H1 (cell line): ENCODE results near the gene PSORS1C2. TPM values are rescaled to one million over a fixed set of nuclear protein-coding genes. Genes with fewer than 3 reads are reported as not detected.

Source experiments
- ATF2 ChIP-seq: IDR thresholded peaks from 2 replicates; pipeline ENCODE4 v1.6.1; 2012; ENCODE audit warnings: low read length, inconsistent platforms
- BCL11A ChIP-seq, 2 experiments: IDR thresholded peaks; one replicate each; pipeline ENCODE4 v1.6.1; 2011; ENCODE audit warnings: low read depth in 2 of 2, low read length in 2 of 2, mild to moderate bottlenecking in 2 of 2
- CBX5 ChIP-seq: fragments of 300-800, 300-1000 bp; sonication (generic); IDR thresholded peaks from 2 replicates; pipeline ENCODE4 v1.7.1; 2016; ENCODE audit warnings: antibody characterized with exemption, low read length, low read depth
- GTF2F1 ChIP-seq: IDR thresholded peaks from 2 replicates; pipeline ENCODE4 v1.6.1; 2012; ENCODE audit warnings: low read depth, low read length, improper control_type of control experiment, borderline replicate concordance
- HDAC6 ChIP-seq: IDR thresholded peaks from one replicate; pipeline ENCODE4 v1.7.1; 2012; ENCODE audit warnings: low read depth, mild to moderate bottlenecking, inconsistent platforms, low read length, moderate library complexity
- NRF1 ChIP-seq: IDR thresholded peaks from 2 replicates; pipeline ENCODE4 v1.6.1; 2011; ENCODE audit warnings: mild to moderate bottlenecking, low read depth, low read length, improper control_type of control experiment
- POU5F1 ChIP-seq: IDR thresholded peaks from 2 replicates; pipeline ENCODE4 v1.6.1; 2011; ENCODE audit warnings: low read depth, mild to moderate bottlenecking, low read length, moderate library complexity
- SAP30 ChIP-seq: fragments of 300-600 bp; sonication (generic); IDR thresholded peaks from 2 replicates; pipeline ENCODE4 v1.7.1; 2012; ENCODE audit warnings: low read length, moderate library complexity, mild to moderate bottlenecking, inconsistent platforms; ENCODE audit not compliant: insufficient read depth, insufficient replicate concordance
- TBP ChIP-seq: IDR thresholded peaks from 2 replicates; pipeline ENCODE4 v1.6.1; 2011; ENCODE audit warnings: low read depth, low read length, improper control_type of control experiment
- polyA plus RNA-seq, 7 experiments: library from polyadenylated mRNA; depleted of rRNA in 3 of 7; stranded (reverse) in 5 of 7; unstranded in 2 of 7; fragments of >200 nt in 5 of 7; fragments of 200-250 nt in 2 of 7; gene quantifications; 1 replicate in 5 of 7; 2 replicates in 1 of 7; 4 replicates in 1 of 7; pipeline versions ENCODE4 v1.2.1 to v1.2.3, GENCODE V29; 2011 to 2013; ENCODE audit warnings: missing spikeins in 2 of 7, mixed read lengths in 2 of 7
- total RNA-seq: library from RNA; stranded (reverse); fragmentation: NEBNext Ultra II Directional; extraction: Animal tissue kit (Norgen Biotek cat#: 25700); gene quantifications from 2 replicates; pipeline ENCODE4 v1.2.1, GENCODE V29; 2021
- TF ChIP-seq, protein P1 (sequence below): fragments of 300-600 bp; sonication (generic); IDR thresholded peaks from 2 replicates; pipeline ENCODE4 v1.7.1; 2012; ENCODE audit warnings: low read length, moderate library complexity, mild to moderate bottlenecking, inconsistent platforms; ENCODE audit not compliant: insufficient replicate concordance

Gene PSORS1C2
- total and polyA plus RNA-seq, 2 of the 8 experiments (the other 6 are each of a cell fraction or from before 2014, with no cell fraction given) = 0.11 TPM; not detected in 1

- TF ChIP-seq, protein P1, sequence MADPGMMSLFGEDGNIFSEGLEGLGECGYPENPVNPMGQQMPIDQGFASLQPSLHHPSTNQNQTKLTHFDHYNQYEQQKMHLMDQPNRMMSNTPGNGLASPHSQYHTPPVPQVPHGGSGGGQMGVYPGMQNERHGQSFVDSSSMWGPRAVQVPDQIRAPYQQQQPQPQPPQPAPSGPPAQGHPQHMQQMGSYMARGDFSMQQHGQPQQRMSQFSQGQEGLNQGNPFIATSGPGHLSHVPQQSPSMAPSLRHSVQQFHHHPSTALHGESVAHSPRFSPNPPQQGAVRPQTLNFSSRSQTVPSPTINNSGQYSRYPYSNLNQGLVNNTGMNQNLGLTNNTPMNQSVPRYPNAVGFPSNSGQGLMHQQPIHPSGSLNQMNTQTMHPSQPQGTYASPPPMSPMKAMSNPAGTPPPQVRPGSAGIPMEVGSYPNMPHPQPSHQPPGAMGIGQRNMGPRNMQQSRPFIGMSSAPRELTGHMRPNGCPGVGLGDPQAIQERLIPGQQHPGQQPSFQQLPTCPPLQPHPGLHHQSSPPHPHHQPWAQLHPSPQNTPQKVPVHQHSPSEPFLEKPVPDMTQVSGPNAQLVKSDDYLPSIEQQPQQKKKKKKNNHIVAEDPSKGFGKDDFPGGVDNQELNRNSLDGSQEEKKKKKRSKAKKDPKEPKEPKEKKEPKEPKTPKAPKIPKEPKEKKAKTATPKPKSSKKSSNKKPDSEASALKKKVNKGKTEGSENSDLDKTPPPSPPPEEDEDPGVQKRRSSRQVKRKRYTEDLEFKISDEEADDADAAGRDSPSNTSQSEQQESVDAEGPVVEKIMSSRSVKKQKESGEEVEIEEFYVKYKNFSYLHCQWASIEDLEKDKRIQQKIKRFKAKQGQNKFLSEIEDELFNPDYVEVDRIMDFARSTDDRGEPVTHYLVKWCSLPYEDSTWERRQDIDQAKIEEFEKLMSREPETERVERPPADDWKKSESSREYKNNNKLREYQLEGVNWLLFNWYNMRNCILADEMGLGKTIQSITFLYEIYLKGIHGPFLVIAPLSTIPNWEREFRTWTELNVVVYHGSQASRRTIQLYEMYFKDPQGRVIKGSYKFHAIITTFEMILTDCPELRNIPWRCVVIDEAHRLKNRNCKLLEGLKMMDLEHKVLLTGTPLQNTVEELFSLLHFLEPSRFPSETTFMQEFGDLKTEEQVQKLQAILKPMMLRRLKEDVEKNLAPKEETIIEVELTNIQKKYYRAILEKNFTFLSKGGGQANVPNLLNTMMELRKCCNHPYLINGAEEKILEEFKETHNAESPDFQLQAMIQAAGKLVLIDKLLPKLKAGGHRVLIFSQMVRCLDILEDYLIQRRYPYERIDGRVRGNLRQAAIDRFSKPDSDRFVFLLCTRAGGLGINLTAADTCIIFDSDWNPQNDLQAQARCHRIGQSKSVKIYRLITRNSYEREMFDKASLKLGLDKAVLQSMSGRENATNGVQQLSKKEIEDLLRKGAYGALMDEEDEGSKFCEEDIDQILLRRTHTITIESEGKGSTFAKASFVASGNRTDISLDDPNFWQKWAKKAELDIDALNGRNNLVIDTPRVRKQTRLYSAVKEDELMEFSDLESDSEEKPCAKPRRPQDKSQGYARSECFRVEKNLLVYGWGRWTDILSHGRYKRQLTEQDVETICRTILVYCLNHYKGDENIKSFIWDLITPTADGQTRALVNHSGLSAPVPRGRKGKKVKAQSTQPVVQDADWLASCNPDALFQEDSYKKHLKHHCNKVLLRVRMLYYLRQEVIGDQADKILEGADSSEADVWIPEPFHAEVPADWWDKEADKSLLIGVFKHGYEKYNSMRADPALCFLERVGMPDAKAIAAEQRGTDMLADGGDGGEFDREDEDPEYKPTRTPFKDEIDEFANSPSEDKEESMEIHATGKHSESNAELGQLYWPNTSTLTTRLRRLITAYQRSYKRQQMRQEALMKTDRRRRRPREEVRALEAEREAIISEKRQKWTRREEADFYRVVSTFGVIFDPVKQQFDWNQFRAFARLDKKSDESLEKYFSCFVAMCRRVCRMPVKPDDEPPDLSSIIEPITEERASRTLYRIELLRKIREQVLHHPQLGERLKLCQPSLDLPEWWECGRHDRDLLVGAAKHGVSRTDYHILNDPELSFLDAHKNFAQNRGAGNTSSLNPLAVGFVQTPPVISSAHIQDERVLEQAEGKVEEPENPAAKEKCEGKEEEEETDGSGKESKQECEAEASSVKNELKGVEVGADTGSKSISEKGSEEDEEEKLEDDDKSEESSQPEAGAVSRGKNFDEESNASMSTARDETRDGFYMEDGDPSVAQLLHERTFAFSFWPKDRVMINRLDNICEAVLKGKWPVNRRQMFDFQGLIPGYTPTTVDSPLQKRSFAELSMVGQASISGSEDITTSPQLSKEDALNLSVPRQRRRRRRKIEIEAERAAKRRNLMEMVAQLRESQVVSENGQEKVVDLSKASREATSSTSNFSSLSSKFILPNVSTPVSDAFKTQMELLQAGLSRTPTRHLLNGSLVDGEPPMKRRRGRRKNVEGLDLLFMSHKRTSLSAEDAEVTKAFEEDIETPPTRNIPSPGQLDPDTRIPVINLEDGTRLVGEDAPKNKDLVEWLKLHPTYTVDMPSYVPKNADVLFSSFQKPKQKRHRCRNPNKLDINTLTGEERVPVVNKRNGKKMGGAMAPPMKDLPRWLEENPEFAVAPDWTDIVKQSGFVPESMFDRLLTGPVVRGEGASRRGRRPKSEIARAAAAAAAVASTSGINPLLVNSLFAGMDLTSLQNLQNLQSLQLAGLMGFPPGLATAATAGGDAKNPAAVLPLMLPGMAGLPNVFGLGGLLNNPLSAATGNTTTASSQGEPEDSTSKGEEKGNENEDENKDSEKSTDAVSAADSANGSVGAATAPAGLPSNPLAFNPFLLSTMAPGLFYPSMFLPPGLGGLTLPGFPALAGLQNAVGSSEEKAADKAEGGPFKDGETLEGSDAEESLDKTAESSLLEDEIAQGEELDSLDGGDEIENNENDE = no peak
- TF ChIP-seq ATF2 (no peak), POU5F1 (no peak), NRF1 (no peak), HDAC6 (no peak), SAP30 (no peak), GTF2F1 (no peak), BCL11A (IDR thresholded peaks at IDR 0.05; ENCODE audit: low read depth in 2 of 2, low read length in 2 of 2) (no peak), CBX5 (no peak), TBP (no peak)
These were observed 3.5 kb upstream of the PSORS1C2 start (continued) for GRCh38 chr6:31142361-31142761.
